Transverse colon (tissue), 4 donors: ENCODE data around the gene FAM83F. TPM values are rescaled to one million over a fixed set of nuclear protein-coding genes. Genes with fewer than 3 reads are reported as not detected.
A peak's percentile ranks its signal among the peaks of the same experiment; 100 is the strongest.

Source experiments
- DNase-seq: peaks from one replicate; pipeline ENCODE4 v3.0.0-alpha.2; 2019
- H3K27ac ChIP-seq, 4 donors: fragments of 200-600 bp; sonication (generic); 2 replicates each; pipeline ENCODE4 v1.5.1; 2016 to 2018; ENCODE audit warnings: inconsistent platforms in 4 of 4
- H3K27me3 ChIP-seq: fragments of 200-600 bp; sonication (generic); 2 replicates; pipeline ENCODE4 v1.5.1; 2017; ENCODE audit warnings: inconsistent platforms
- H3K36me3 ChIP-seq, 4 donors: fragments of 200-600 bp; sonication (generic); 2 replicates each; pipeline ENCODE4 v1.5.1; 2017 to 2019; ENCODE audit warnings: inconsistent platforms in 4 of 4
- H3K4me1 ChIP-seq, 4 donors: fragments of 200-600 bp; sonication (generic); 2 replicates each; pipeline ENCODE4 v1.5.1; 2017 to 2020; ENCODE audit warnings: inconsistent platforms in 4 of 4
- H3K4me3 ChIP-seq, 4 donors: fragments of 200-600 bp; sonication (generic); 1 replicate in 1 of 4; 2 replicates in 3 of 4; pipeline versions ENCODE4 v1.5.1 to v1.6.1; 2017 to 2019; ENCODE audit warnings: inconsistent platforms in 4 of 4
- H3K9me3 ChIP-seq, 2 donors: fragments of 200-600 bp; sonication (generic); 2 replicates each; pipeline ENCODE4 v1.5.1; 2017 to 2019; ENCODE audit warnings: inconsistent platforms in 2 of 2
- CTCF ChIP-seq, 5 experiments: fragments of 200-600 bp in 3 of 5; fragments of 450-650 bp in 2 of 5; sonication (generic) in 3 of 5; IDR thresholded peaks; 1 replicate in 2 of 5; 2 replicates in 3 of 5; pipeline ENCODE4 v1.5.1; 2016 to 2017; ENCODE audit warnings: antibody characterized with exemption in 5 of 5, inconsistent platforms in 3 of 5, mild to moderate bottlenecking in 2 of 5, moderate library complexity in 1 of 5
- EP300 ChIP-seq: sonication (generic); formaldehyde crosslinking; IDR thresholded peaks from one replicate; pipeline ENCODE4 v1.6.1; 2017; ENCODE audit warnings: antibody characterized with exemption, low read depth
- POLR2A ChIP-seq: fragments of 450-650 bp; IDR thresholded peaks from one replicate; pipeline ENCODE4 v1.6.1; 2016; ENCODE audit warnings: antibody characterized with exemption, mild to moderate bottlenecking, moderate library complexity
- POLR2AphosphoS5 ChIP-seq, 3 donors: sonication (generic); formaldehyde crosslinking; IDR thresholded peaks; one replicate each; pipeline ENCODE4 v1.6.1; 2016; ENCODE audit warnings: antibody characterized with exemption in 3 of 3
- WGBS, 2 donors: methylation state at CpG; one replicate each; pipeline ENCODE4 v1.1.5; 2018; ENCODE audit warnings: low coverage in 1 of 2; 5-methylcytosine and 5-hydroxymethylcytosine counted together
- in situ Hi-C, 4 donors: fragments of 200-750 bp; cut with MboI; loops; one replicate each; pipeline versions ENCODE4 v1.15.0 to v1.15.1; 2017; ENCODE audit warnings: low sequenced_read_pairs in 3 of 4, low pct_ligation_motif_present in 1 of 4, low pct_unique_long_range_greater_than_20kb in 1 of 4
- intact Hi-C: fragments of 100-400 bp; cut with DNase I; formaldehyde crosslinking; loops from one replicate; pipeline ENCODE4 v1.15.1; 2023; ENCODE audit warnings: low total_unique reads
- total RNA-seq, 4 donors: library from RNA; depleted of rRNA; stranded (reverse); fragments of >200 nt; gene quantifications; one replicate each; pipeline ENCODE4 v1.1.0, GENCODE V29; 2016

The FAM83F gene
- total RNA-seq, 4 donors from 2014 or later, result 18.7 to 36.3 (median 25.4) TPM

GRCh38 chr22:39984746-39985145 lies 10.0 kb upstream of the FAM83F start:
- Histone ChIP-seq H3K27me3 (no peaks in the 10 kb centered on the region), H3K4me1 (peaks cover 0 to 8% (median 2%) of the 10 kb centered on the region in 4 donors), H3K27ac (no peak overlapping the region), H3K36me3 (no peaks in the 10 kb centered on the region), H3K4me3 (no peak overlapping the region), H3K9me3 (no peaks in the 10 kb centered on the region)
- intact Hi-C loops, result no loop called here
- 74% methylated on average over 2 of the region's 2 CpGs; no CpG with 5 or more reads in 1 of the 2 donors for WGBS, 2 donors
- in situ Hi-C loops, result no loop called here
- no peak for TF ChIP-seq POLR2AphosphoS5 (IDR thresholded peaks at IDR 0.05)
- no peak for TF ChIP-seq CTCF (IDR thresholded peaks at IDR 0.05)
- no peak for TF ChIP-seq EP300
- TF ChIP-seq POLR2A, result no peak
- no peak for DNase-seq

- Histone ChIP-seq H3K4me1 (peaks cover 0 to 8% (median 2%) of the 10 kb centered on the region in 4 donors), H3K9me3 (no peaks in the 10 kb centered on the region), H3K27me3 (no peaks in the 10 kb centered on the region), H3K4me3 (no peak overlapping the region), H3K36me3 (no peaks in the 10 kb centered on the region), H3K27ac (no peak overlapping the region)
- TF ChIP-seq POLR2AphosphoS5 (IDR thresholded peaks at IDR 0.05) (no peak), EP300 (no peak), CTCF (IDR thresholded peaks at IDR 0.05) (no peak), POLR2A (no peak)
- intact Hi-C loops (no loop called here), in situ Hi-C loops (no loop called here)
- WGBS, 2 donors, result 43% methylated on average over 7 of the region's 7 CpGs; no CpG with 5 or more reads in 1 of the 2 donors
- peak; percentile 42 for DNase-seq
Observed at GRCh38 chr22:39985383-39986035, 9.2 kb upstream of the FAM83F start.

GRCh38 chr22:39988386-39989114 lies 6.2 kb upstream of the FAM83F start:
- intact Hi-C loops, result no loop called here
- Histone ChIP-seq H3K4me1 (peaks cover 0 to 14% (median 2%) of the 10 kb centered on the region in 4 donors), H3K27ac (no peak overlapping the region), H3K36me3 (no peaks in the 10 kb centered on the region), H3K4me3 (no peak overlapping the region), H3K27me3 (peaks cover 10% of the 10 kb centered on the region), H3K9me3 (no peaks in the 10 kb centered on the region)
- DNase-seq, result no peak
- in situ Hi-C loops, result no loop called here
- WGBS, 2 donors, result 56 to 72% methylated on average over 3 to 10 of the region's 10 CpGs
- no peak for TF ChIP-seq POLR2AphosphoS5 (IDR thresholded peaks at IDR 0.05)
- no peak for TF ChIP-seq CTCF (IDR thresholded peaks at IDR 0.05)
- TF ChIP-seq EP300, result no peak
- TF ChIP-seq POLR2A, result no peak

GRCh38 chr22:39989633-39990032 lies 5.1 kb upstream of the FAM83F start:
- TF ChIP-seq POLR2AphosphoS5 (IDR thresholded peaks at IDR 0.05) (no peak), EP300 (no peak), POLR2A (no peak), CTCF (IDR thresholded peaks at IDR 0.05) (no peak)
- H3K4me1 ChIP-seq, result peaks cover 0 to 19% (median 5%) of the 10 kb centered on the region in 4 donors
- H3K4me3 ChIP-seq, result no peak overlapping the region
- intact Hi-C loops (no loop called here), in situ Hi-C loops (no loop called here)
- peaks cover 20% of the 10 kb centered on the region for H3K27me3 ChIP-seq
- no peak overlapping the region for H3K27ac ChIP-seq
- no peaks in the 10 kb centered on the region for H3K9me3 ChIP-seq
- no peak for DNase-seq
- no peaks in the 10 kb centered on the region for H3K36me3 ChIP-seq
- 90 to 100% methylated on average over 2 to 7 of the region's 7 CpGs for WGBS, 2 donors
